Measurements from ENCODE around the gene SPO11. TPM values are rescaled to one million over a fixed set of nuclear protein-coding genes. Genes with fewer than 3 reads are reported as not detected.

SPO11 gene
- polyA plus RNA-seq, 2 of the 4 experiments (the other 2 are of a cell fraction) = not detected

- no peak for TF ChIP-seq ATOH8 (CRISPR knock-in tag; IDR thresholded peaks at IDR 0.05; ENCODE audit: low read depth)
Measured at GRCh38 chr20:57289391-57290177, 40.0 kb upstream of the SPO11 start (continued).

- 50% methylated on average over 5 of the region's 5 CpGs for WGBS (ENCODE audit: missing lambda C conversion rate)
- Histone ChIP-seq H3K27ac (no peak overlapping the region), H3K4me3 (no peak overlapping the region), H3K9me3 (no peaks in the 10 kb centered on the region), H3K4me1 (no peaks in the 10 kb centered on the region), H3K4me2 (no peak overlapping the region)
- FAIRE-seq = no peak
- TF ChIP-seq FOXS1 (CRISPR knock-in tag; IDR thresholded peaks at IDR 0.05) (no peak), POLR2A (IDR thresholded peaks at IDR 0.05; ENCODE audit: low read length) (no peak), FOSB (CRISPR knock-in tag; IDR thresholded peaks at IDR 0.05) (no peak), ELK1 (IDR thresholded peaks at IDR 0.05; ENCODE audit: low read depth, low read length) (no peak), RARB (CRISPR knock-in tag; IDR thresholded peaks at IDR 0.05) (no peak), MAX (IDR thresholded peaks at IDR 0.05) (no peak), NFE2L2 (conservative IDR thresholded peaks at IDR 0.05; ENCODE audit: low read length) (no peak), CEBPB (IDR thresholded peaks at IDR 0.05) (no peak), CHD4 (IDR thresholded peaks at IDR 0.05; ENCODE audit: borderline replicate concordance) (no peak), RAD21 (conservative IDR thresholded peaks at IDR 0.05 in 1 of 2, IDR thresholded peaks at IDR 0.05 in 1 of 2) (no peak), RFX5 (IDR thresholded peaks at IDR 0.05) (no peak), KDM1A (IDR thresholded peaks at IDR 0.05; ENCODE audit: low read depth) (no peak), MAZ (IDR thresholded peaks at IDR 0.05; ENCODE audit: borderline replicate concordance, low read depth, low read length) (no peak), CHD2 (IDR thresholded peaks at IDR 0.05; ENCODE audit: low read length, partially characterized antibody) (no peak), HMGXB4 (CRISPR knock-in tag; IDR thresholded peaks at IDR 0.05; ENCODE audit: borderline replicate concordance) (no peak), JUN (IDR thresholded peaks at IDR 0.05) (no peak), HOXB13 (CRISPR knock-in tag; IDR thresholded peaks at IDR 0.05; ENCODE audit: low read depth) (no peak), ZNF302 (CRISPR knock-in tag; IDR thresholded peaks at IDR 0.05) (no peak), CTCF (IDR thresholded peaks at IDR 0.05) (no peak)
- CTCF ChIA-PET = interaction anchor here (1.1 to 1.5 kb wide), 3 partner anchors 17 to 38 kb away, joined by 3 read pairs; no protein-coding TSS in a partner anchor
- DNase-seq (ENCODE audit: low read depth in 1 of 2, low spot score in 1 of 2) = no peak
- POLR2A ChIA-PET = no interaction called here
- no peak for ATAC-seq
Measured at GRCh38 chr20:57290178-57290484, 39.5 kb upstream of the SPO11 start.
